ENCODE data around the gene TERF2IP.

The TERF2IP gene

DNA sequence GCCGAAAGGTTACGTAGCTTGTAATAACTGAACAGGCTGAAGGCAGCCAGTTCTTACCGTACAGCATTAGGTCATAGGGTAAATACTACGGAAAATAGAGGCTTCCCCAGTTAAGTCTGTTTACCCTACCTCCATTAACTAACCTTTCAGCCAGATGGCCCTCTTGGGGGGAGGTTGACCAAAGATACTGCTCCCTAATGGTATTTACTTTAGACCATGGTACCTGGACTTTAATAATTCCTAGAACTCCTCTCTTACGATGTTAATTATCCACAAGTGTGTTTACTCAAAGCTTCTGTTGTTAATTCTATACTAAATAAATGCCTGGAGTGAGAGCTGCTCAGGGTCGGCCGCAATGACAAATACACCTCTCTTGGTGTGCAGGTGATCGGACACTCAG, 14.7 kb upstream of the TERF2IP start:
- in situ Hi-C loops (cut with HindIII; ENCODE audit: low sequenced_read_pairs): no loop called here

DNA sequence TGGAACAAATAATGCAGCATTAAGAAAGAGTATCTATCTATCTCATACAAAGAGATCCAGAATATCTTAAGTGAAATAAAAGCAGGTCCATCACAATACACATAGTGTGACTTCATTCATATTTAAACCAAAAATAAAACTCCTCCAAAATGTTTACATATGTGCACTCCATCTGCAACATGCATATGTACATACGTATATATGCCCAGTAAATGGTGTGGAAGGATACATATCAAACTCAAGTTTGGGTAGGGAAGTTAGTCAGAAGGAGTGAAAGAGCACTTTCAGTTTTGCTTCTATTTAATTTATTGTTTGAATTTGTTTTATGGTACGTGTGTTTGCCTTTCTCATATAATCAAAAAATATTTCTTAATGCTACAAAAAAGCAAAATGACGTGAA, 12.5 kb upstream of the TERF2IP start:
- in situ Hi-C loops (cut with HindIII; ENCODE audit: low sequenced_read_pairs): no loop called here

DNA sequence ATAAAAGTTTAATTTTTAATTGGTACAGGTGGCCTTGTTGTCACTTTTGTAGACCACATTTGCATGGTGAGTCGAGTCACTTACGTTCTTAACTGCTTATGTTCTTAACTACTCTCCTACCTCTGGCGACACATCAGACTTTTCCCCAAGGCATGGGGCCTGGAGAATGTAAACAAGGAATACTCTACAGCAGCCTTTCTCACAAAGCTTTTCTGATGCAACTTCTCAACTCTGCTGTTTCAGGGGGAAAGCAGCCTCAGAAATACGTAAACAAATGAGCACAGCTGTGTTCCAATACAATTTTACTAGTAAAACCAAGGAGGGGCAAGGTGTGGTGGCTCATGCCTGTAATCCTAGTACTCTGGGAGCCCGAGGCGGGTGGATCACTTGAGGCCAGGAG, 7.0 kb upstream of the TERF2IP start:
- in situ Hi-C loops (cut with HindIII; ENCODE audit: low sequenced_read_pairs): no loop called here

DNA sequence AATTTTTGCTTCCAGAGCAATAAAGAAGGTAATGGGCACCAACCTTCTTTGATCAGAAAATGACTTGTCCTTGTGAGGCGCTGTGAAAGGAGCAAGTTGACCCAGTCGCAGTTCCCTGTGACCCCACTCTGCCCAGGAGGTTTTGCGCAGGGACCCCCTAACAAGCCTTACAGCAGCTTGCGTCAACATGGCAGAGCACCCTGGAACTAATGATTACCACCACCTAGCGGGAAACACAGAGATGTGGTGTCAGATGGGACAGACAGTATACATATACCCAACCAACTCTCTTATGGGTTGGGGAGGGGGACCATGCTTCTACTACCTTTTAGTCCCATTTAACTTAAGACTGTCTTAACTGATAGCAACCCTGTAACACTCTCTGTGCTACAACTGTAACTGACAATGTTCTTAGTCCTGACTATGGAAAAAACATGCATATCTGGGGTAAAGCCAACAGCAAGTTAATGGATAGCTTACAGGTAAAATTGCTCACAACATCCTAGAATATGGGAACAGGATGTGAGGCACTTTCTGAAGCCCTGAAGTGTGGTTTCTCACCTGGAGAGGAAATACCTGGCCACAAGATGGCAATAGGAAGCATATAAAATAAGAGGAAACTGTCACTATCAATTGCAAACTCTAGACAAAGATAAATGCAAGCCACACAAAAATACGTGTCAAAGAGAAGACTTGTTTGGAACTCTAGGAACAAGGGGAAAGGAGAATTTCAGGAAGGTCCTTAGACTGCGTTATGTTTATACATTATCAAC, 3.1 kb upstream of the TERF2IP start:
- in situ Hi-C loops (cut with HindIII; ENCODE audit: low sequenced_read_pairs): no loop called here

DNA sequence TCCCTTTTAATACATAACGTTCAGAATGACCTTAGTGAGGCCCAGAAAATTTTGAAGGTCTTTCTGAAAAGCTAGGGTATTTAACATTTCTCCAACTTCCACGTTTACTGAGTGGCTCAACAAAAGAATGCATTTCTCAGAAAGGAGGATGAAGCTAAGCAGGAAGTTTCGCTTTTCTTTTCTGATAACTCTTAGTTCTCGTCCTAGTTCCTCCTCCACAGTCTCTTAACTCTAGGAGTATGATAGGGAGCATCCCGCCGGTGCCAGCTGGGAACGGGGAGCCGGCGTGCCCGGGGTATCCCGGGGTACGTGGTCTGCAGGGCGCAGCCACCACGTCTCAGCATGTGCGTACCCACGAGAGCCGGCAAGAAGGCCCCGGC, 471 bp upstream of the TERF2IP start:
- in situ Hi-C loops (cut with HindIII; ENCODE audit: low sequenced_read_pairs): no loop called here

DNA sequence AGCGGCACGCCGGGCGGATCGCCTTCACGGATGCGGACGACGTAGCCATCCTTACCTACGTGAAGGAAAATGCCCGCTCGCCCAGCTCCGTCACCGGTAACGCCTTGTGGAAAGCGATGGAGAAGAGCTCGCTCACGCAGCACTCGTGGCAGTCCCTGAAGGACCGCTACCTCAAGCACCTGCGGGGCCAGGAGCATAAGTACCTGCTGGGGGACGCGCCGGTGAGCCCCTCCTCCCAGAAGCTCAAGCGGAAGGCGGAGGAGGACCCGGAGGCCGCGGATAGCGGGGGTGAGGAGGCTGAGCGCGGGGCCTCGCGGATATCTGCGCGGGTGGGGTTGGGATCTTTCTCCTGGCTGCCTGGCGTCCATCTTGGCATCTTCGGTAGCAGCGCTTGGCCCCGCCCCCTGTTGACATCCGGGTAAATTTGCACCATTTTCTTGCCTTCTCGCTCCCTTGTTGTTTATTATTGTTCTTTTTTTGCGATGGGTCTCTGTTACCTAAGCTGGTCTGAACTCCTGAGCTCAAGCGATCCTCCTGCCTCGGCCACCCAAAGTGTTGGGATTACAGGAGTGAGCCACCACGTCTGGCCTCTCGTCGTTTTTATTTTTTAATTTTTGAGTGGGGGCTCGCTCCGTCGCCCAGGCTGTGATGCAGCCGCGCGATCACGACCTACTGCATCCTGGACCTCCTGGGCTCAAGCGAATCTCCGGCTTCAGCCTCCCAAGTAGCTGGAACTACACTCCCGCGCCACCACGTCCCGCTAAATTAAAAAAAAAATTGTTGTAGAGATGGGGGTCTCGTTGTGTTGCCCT, 898 bp downstream of the TERF2IP start:
- in situ Hi-C loops (cut with HindIII; ENCODE audit: low sequenced_read_pairs): no loop called here

DNA sequence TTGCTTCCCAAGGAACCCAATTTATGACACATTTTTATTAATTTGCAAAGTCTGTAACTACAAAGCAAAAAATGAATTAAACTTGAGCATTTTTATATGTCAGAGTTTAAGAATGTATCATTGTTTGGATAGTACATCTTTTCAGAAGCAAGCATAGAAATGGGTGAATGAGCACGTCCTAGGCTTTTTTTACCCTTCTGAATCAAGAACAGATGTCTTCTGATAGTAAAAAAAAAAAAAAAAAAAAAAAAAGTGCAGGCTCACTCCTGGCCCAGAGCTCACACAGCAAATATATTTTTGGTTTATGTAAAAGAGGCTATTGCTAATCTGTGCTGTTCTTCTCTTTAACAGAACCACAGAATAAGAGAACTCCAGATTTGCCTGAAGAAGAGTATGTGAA, 6.3 kb downstream of the TERF2IP start:
- in situ Hi-C loops (cut with HindIII; ENCODE audit: low sequenced_read_pairs): no loop called here

DNA sequence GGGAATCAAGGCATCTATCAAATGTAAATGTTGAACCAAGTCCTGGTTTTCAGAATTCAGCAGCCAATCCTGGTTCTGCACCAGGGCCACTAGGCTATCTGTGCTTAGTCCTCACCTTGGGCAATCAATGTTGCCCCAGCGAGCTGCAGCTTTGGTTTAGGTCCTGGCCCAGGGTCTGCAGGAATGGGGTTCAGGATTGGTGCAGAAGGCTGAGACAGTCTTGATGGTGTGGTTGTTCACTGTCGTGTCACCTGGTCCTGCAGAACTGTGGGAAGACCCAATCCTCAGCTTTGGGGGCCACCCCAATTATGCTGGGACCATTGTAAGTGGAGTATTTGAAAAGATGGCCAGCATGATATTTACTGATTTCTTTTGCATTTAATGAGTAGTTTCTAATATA, 10.6 kb downstream of the TERF2IP start:
- in situ Hi-C loops (cut with HindIII; ENCODE audit: low sequenced_read_pairs): no loop called here

DNA sequence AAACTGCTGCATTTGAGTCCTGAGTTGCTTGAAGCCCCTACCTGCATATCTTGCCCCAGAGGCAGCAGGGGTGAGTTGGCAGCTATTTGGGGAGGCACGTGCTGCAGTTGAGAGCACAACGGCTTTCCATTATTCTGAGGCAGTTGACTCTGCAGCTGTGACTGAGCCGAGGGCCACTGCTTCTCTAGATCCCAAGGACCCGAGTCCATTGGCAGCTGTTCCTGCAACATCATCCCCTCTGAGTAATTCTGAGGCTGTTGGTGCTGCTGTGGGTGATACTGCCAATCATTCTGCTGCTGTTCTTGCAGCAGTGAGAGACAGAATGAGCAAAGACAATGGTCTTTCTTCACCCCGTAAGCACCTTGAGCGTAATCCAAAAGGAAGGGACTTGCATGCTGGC, 12.7 kb downstream of the TERF2IP start:
- in situ Hi-C loops (cut with HindIII; ENCODE audit: low sequenced_read_pairs): no loop called here

DNA sequence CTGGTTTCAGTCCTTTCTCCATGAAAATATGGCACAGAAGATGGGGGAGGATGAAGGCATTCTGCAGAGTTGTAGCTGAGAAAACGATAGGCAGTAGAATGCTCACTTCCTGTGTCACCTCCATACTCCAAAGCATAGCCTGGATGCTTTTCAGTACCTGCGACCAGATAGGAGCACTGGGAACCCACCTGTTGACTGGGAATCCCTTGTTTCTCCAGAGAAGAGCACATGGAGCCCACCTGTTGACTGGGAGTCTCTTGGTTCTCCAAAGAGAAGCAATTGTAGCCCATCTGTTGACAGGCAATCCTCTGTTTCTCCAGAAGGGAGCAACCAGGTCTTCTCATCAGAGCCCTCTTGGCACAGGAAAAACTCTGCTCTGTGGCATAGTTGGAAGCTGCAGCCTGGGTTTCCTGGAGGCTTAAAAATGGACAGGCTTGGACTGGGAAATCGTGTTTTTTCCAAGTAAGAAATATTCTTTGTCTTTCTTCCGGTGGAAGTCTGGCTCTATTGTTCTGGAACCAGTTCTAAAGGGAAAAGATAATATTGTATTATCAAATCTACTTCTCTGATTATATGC, 13.2 kb downstream of the TERF2IP start:
- in situ Hi-C loops (cut with HindIII; ENCODE audit: low sequenced_read_pairs): no loop called here

DNA sequence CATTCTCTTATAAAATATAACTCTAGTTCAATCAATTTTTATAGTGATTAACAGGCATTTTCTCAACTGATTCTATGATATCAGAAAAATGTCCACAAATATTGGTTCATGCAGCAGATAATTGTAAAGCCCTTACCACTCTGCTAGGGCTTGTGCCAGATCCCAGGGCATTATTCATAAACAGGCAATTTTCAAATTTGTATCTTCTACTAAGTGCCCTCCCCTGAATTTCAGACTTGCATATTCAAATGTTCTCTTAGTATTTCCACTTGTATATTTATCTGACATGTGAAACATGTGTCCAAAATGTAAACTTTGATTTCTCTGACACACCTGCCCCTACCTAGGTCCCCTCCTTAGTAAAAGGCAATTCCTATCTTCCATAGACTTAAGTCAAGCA, 19.9 kb downstream of the TERF2IP start:
- in situ Hi-C loops (cut with HindIII; ENCODE audit: low sequenced_read_pairs): no loop called here

DNA sequence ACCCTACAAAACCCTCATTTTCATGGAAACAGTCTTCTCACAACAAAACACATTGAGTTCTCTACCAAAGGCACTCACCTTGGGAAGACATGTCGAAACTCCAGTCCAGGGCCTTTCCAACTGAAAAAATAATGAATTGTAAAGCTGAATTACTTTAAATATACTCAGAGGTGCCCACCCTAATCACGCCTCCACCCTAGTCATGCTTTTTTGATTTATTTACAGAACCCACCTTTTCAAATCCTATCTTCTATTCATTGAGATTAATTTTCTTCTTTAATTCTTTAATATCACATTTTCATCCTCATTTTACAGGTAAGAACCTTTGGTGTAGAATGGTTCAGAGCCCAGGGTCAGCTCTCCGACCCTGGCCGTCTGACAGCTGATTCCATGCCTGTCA, 29.3 kb downstream of the TERF2IP start, which contains the start of gene CPHXL2:
TSS of gene CPHXL2 (minus strand) at position 101 of the 400 bp plus-strand sequence. CDS start at position 91, 10 bp downstream.
- in situ Hi-C loops (cut with HindIII; ENCODE audit: low sequenced_read_pairs): no loop called here

DNA sequence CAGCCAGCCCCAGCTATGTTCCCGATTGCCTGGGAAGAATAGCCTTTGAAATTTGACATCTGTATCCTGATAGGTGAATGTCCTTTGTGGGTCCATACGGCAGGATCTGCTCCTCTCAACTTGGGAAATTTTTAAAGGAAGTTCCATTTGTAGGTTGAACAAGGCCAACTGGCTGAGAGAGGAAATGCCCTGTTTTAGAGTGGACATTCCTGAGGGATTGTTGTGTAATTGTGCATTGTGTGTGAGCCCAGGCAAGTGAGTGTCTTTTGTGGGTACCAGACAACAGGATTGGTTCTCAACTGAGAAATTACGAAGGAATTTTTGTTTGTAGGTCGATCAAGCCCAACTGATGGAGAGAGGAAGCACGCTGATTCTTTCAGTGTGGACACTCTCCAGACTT, 31.8 kb downstream of the TERF2IP start:
- in situ Hi-C loops (cut with HindIII; ENCODE audit: low sequenced_read_pairs): no loop called here

DNA sequence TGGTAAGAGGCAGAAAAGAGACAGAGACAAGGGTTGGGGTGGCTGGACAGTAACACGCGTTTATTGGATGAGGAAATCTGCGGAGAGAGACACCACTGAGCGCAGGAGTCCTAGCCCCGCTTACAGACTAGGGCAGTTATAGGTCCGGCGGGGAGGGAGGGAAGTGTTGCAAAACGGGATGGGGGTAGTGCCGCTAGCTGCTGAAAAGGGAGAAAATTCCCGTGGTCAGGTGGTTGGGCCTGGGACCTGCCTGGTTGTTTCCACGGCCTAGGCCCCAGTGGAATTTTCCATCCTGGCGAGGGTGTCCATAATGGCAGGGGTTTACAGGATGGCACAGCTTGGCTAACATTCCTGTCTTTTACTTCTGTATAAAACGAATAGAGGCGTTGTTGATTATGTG, 34.7 kb downstream of the TERF2IP start:
- in situ Hi-C loops (cut with HindIII; ENCODE audit: low sequenced_read_pairs): no loop called here

DNA sequence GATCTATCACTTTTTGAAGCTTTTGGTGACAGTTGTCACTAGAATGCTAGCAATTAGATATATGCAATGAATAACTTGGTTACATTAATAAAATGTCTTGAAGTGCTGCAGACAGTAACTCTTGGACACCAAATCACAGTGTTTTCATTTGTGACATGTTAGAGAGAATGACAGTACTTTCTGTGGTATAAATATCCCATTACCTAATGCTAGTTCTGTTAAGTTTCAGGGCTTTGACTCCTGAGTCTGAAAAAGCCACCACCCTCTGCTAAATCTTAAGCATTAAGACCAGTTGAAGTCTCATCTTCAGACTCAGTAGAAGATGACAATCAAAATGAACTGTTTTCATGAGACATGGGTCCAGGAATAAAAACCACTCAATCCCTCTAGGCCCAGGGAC, 39.8 kb downstream of the TERF2IP start:
- in situ Hi-C loops (cut with HindIII; ENCODE audit: low sequenced_read_pairs): no loop called here

DNA sequence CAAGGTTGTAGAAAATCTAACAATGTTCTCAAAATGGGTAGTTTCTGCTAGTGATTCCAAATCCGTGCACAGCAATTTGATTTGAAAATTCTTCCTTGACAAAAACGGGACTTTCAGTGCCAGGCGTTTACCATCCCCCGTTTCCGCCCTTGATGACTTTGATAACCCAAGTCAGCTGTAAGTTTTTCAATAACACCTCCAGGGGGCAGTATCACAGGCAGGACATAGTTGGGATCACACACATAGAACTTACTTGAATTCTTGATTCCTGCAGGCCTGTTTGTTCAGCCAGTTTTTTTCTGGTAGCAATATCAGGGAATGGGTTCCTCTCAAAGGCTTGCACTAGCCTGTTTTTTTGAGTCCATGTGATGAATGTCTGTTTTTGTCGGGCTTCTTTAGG, 48.1 kb downstream of the TERF2IP start:
- in situ Hi-C loops (cut with HindIII; ENCODE audit: low sequenced_read_pairs): no loop called here

DNA sequence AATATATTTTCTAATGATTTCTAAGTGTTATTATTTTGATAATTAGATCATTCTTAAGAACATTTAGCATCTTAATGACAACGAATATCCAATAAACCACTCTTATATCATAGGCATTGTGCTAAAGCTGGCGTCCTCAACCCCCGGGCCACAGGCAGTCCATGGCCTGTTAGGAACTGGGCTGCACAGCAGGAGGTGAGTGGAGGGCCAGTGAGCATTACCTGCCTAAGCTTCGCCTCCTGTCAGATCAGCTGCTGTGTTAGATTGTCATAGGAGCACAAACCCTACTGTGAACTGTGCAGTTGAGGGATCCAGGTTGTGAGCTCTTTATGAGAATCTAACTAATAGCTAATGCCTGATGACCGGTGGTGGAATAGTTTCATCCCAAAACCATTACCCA, 50.0 kb downstream of the TERF2IP start:
- in situ Hi-C loops (cut with HindIII; ENCODE audit: low sequenced_read_pairs): no loop called here

DNA sequence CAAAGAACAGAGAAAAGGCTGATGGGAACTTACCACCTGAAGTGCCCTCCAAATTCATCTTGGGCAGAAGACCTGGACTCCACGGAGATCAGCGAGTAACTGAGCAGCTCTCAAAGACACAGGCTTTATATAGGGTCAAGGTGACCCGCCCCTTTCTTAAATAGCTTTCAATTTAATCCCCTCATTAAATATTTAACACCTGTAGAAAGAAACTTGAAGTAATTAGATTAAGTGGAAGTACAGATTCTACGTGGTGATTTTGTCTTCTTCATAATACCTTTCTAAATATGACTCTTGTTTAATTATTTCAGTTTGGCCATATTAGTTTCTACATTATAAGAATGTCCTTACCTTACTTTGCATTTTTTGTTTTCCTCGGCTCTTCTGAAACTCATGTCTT, 53.8 kb downstream of the TERF2IP start, which contains the start of gene DUXB:
TSS of gene DUXB (minus strand) at position 101 of the 400 bp plus-strand sequence. CDS start at position 58, 43 bp downstream.
- in situ Hi-C loops (cut with HindIII; ENCODE audit: low sequenced_read_pairs): no loop called here

DNA sequence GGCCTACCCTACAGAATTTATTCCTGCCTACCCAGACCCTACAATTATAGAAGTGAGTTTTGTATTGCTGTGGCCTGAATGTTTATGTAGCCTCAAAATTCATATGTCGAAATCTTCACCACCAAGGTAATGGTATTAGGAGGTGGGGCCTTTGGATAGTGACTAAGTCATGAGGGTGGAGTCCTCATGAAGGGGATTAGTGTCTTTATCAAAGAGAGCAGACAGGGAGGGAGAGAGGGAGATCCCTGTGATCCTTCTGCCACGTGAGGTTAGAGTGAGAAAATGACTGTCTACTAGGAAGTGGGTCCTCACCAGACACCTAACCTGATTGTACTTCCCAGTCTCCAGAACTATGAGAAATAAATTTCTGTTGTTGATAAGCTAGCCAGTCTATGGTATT, 54.7 kb downstream of the TERF2IP start:
- in situ Hi-C loops (cut with HindIII; ENCODE audit: low sequenced_read_pairs): no loop called here

DNA sequence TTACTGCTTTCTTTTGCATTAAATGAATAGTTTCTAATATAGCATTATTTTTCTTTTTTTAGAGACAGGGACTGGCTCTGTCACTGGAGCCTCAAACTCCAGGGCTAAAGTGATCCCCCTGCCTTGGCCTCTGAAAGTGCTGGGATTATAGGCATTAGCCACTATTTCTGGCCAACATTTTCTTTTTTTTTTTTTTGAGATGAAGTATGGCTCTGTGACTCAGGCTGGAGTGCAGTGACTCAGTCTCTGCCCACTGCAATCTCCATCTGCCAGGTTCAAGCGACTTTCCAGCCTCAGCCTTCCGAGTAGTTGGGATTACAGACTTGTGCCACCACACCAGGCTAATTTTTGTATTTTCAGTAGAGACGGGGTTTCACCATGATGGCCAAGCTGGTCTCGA, 55.7 kb downstream of the TERF2IP start:
- in situ Hi-C loops (cut with HindIII; ENCODE audit: low sequenced_read_pairs): no loop called here
